Stomach (tissue), 4 donors: Measurements from ENCODE around the gene CHST11.

Experiments
- EP300 ChIP-seq: sonication (generic); formaldehyde crosslinking; IDR thresholded peaks from one replicate; pipeline ENCODE4 v1.6.1; 2017; ENCODE audit warnings: antibody characterized with exemption
- POLR2A ChIP-seq, 4 donors: fragments of 450-650 bp; IDR thresholded peaks; one replicate each; pipeline ENCODE4 v1.6.1; 2016; ENCODE audit warnings: antibody characterized with exemption in 4 of 4, control low read depth in 2 of 4, mild to moderate bottlenecking in 1 of 4, moderate library complexity in 1 of 4
- POLR2AphosphoS5 ChIP-seq, 3 donors: sonication (generic); formaldehyde crosslinking; IDR thresholded peaks; one replicate each; pipeline ENCODE4 v1.6.1; 2016; ENCODE audit warnings: antibody characterized with exemption in 3 of 3
- TF ChIP-seq, protein P1 (sequence below), 7 experiments: fragments of 450-650 bp in 4 of 7; fragments of 200-600 bp in 3 of 7; sonication (generic) in 3 of 7; IDR thresholded peaks; one replicate each; pipeline ENCODE4 v1.5.1; 2016 to 2019; ENCODE audit warnings: antibody characterized with exemption in 7 of 7, control low read depth in 2 of 7, mild to moderate bottlenecking in 1 of 7

DNA sequence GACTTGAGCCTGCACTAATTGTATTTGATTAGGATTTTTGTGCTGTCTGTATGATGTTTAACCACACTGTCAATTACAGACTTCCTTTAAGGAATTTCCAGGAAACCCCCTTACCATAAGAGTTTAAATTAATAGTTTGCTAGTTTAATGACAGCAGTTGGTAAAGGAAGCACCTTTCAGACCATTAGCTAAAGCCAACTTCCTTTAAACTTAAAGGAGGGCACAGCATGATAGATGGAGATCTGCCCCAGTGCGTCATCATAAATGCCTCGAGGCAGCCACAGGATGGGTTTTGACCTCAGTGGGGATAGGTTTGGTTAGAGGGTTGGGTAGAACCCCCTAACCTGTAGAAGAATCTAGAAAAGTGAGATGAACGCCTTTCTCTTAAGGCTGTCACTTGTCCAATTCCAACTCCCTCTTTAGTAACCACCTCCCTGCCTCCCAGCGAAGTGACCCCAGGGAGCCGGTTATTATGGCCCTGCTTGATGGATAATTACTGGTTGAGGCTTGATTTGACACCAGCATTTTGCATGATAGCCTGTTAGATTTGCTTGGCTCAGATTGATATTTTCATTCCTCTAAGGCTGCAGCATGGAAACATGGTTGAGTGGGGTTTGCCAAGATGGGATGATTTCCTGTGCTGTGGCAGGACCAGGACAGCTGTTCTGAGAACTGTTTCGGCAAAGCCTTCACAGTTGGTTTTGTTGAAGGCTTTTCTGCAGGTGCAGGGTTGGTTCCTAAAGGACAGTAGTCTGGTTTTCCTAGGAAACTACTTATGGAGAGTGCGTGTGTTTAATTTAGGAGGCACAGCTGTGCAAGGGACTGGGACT, 62.7 kb downstream of the CHST11 start:
- TF ChIP-seq, protein P1, sequence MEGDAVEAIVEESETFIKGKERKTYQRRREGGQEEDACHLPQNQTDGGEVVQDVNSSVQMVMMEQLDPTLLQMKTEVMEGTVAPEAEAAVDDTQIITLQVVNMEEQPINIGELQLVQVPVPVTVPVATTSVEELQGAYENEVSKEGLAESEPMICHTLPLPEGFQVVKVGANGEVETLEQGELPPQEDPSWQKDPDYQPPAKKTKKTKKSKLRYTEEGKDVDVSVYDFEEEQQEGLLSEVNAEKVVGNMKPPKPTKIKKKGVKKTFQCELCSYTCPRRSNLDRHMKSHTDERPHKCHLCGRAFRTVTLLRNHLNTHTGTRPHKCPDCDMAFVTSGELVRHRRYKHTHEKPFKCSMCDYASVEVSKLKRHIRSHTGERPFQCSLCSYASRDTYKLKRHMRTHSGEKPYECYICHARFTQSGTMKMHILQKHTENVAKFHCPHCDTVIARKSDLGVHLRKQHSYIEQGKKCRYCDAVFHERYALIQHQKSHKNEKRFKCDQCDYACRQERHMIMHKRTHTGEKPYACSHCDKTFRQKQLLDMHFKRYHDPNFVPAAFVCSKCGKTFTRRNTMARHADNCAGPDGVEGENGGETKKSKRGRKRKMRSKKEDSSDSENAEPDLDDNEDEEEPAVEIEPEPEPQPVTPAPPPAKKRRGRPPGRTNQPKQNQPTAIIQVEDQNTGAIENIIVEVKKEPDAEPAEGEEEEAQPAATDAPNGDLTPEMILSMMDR (IDR thresholded peaks at IDR 0.05): no peak
- TF ChIP-seq EP300: no peak
- no peak for TF ChIP-seq POLR2AphosphoS5 (IDR thresholded peaks at IDR 0.05)
- TF ChIP-seq POLR2A (IDR thresholded peaks at IDR 0.05): no peak
